Activated gamma-delta T cell treated with anti-CD3 and anti-CD28 coated beads, Interleukin-2, amount 50 U/mL, for 16 hours (primary cell): ENCODE results near the gene CMIP.

Experiments
- DNase-seq: peaks from one replicate; pipeline ENCODE4 v3.0.0-alpha.2; 2020; ENCODE audit warnings: low read depth

CMIP gene

GRCh38 chr16:81480606-81481206 is 36.1 kb downstream of the CMIP start:
- DNase-seq, result no peak

DNA sequence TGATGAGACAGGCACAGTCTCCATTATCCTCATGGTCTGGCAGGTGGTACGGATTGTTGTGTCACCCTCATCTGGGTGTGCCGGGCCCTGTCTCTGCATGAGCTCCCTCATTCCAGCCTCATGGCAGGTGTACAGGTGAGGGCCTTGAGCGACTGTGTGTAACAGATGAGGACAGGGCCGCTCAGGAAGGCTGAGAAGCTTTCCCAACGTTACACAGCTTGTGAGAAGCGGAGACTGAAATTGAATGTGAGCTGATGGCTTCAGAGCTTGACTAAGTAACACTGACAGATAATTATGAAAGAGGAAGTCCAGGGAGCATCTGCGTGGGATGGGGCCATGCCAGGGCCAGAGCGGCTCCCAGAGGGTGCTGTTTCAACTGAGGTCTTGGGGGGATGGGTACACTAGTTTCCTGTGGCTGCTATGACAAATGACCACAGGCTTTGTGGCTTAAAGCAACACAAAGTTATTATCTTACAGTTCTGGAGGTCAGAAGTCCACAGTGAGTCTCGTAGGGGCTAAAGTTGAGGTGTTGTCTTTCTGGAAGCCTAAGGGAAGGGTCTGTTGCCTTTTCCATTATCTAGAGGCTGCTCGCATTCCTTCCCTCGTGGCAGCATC is 36.7 kb downstream of the CMIP start:
- no peak for DNase-seq

GRCh38 chr16:81482329-81483063 is 37.9 kb downstream of the CMIP start:
- no peak for DNase-seq

- no peak for DNase-seq
These were observed 38.7 kb downstream of the CMIP start for GRCh38 chr16:81483064-81483969.

- DNase-seq, result no peak
These were observed 39.5 kb downstream of the CMIP start for GRCh38 chr16:81483970-81484595.

- DNase-seq, result no peak
These were observed 40.5 kb downstream of the CMIP start for GRCh38 chr16:81484908-81485624.

GRCh38 chr16:81485824-81486539 is 41.4 kb downstream of the CMIP start:
- no peak for DNase-seq

DNA sequence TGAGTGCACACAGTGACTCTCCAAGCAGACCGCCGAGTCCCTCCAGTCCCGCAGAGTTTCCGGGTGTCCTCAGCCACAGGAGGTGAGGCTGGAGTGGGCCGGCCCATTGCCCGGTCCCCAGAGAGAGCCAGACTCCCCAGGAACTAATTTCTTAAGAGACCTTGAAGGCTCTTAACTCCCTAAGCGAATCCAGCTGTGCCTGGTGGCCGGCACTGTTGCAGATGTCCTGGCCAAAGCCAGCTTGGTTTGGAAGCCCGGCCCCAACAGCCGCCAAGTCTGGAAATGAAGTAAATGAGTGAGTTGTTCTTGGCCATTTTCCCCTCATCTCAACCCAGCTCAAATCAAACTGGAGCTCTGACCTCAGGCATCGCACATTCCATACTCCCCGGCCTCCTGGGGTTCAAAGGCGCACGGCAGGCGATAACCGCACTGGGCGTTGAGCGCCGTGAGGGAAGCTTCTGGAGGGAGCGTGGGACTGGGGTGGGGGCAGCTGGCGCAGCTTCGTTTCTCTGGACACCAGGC is 42.0 kb downstream of the CMIP start:
- DNase-seq, result no peak

GRCh38 chr16:81487301-81487720 is 42.7 kb downstream of the CMIP start:
- no peak for DNase-seq

DNA sequence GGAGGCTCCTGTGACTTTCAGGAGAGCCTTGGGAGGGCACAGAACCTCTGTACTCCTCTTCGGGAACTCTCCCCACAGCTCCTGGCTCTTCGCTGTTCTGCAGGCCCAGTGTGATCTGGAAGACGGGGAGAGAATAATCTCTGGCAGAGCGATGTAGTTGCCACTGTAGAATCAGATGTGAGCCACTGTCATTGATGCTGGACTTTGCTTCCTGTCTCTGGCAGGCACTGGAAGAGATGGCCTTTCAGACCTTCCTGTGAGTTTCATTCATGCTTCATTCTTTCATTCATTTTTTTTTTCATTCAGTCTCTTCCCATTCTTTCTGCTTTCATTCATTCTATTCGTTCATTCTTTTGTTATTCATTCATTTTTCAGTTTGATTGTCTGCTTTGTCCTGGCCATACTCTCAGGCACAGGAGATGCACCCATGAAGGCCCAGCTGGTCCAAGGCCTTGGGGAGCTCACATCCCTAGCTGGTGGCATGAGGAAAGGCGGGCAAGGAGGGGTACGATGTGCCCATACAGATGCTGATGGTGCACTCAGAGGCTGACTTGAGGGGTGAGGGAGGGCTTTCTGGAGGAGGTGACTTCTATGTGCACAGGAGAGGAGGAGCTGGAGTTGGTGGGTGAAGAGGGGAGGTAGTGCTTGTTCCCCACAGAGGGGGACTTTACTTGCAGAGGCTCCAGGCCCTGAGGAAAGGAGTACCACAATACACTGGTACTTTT is 44.2 kb downstream of the CMIP start:
- DNase-seq, result no peak

- DNase-seq, result no peak
These were observed 45.1 kb downstream of the CMIP start for GRCh38 chr16:81489547-81490267.

DNA sequence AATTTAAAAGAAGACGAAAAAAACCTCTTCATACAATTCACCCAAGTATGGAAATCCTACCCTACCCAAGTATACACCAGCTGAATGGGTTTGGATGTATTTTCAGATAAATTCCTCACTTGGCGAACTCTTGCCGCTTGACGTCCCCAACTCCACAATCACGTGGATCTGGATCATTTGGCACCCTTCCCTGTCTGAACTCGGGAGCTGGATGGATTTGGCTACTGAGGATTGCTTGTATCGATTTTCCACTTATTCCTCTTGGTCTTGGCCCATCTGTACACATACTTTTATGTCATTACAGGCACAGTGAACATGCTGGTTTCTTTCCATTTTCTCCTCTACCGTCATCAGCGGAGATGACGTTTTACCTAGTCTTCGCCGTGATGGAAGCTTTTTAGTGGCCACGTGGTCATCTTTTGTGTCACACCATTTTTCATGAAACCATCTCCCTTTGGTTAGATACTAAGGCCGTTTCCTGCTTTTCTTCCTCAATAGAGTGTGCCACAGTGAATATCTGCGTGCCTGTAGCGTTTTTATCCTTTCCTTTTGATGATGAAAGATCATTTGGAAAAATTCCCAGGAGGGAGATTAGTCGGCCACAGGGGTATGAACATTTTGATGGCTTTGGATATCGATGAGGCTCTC is 47.1 kb downstream of the CMIP start:
- DNase-seq, result no peak

DNA sequence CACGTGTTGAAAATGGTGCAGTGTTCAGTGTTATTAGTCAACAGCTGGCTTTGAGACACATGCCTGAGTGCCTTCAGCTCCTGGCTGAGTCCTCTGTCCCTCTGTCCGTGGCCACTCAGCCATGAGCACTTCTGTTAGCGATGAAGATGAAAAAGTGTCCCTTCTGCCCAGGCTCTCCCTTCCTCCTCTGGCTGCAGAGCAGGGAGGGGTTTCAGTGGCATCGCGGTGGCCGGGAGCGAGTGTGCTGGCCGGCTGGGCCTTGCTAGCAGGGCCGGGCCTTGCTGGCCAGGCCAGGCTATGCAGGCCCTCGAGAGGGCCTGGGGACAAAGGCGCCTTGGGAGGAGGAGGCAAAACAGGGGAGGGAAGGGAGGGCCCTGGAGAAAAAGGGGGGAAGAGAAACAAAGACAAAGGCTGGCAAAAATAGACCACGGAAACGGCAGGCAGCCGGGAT is 47.7 kb downstream of the CMIP start:
- no peak for DNase-seq

- DNase-seq, result no peak
These were observed 48.6 kb downstream of the CMIP start for GRCh38 chr16:81492965-81493754.

- peak; percentile 25 for DNase-seq
These were observed 49.3 kb downstream of the CMIP start for GRCh38 chr16:81493755-81494433.

DNA sequence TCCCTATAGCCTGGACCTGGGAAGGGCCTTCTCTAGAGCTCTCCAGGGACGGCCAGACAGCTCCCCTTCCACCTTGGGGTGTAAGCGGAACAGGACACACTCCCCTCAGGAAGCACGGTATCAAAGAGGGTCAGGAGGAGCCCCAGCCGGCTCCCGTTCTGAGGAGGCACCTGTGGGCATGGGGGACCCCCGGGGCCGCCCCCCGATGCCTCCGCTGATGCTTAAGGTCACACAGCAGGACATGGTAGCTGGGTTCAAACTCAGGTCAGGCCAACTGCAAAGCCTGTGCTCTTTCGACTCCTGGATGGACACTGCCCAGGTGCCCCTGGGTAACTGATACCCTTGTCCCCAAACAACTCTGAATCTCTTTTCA is 49.8 kb downstream of the CMIP start:
- no peak for DNase-seq

DNA sequence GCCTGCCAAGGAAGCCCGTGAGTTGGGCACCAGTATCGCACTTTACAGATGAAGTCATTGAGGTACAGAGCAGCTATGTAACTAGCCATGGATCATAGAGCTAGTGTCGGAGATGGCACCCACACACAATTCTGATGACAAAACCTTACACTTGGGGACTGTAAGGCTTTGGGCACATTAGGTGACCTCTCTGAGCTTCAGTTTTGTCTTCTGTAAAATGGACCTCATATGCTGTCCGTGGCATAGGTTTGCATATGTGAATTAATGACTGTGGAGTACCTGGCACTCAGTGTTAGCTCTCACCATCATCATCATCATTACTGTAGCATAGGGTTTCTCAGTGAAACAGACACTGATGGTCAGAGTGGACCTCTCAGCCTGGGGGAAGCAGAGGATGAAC is 50.3 kb downstream of the CMIP start:
- no peak for DNase-seq
